Psoas muscle (tissue), 8 donors: ENCODE data around the gene FBXO45. TPM values are rescaled to one million over a fixed set of nuclear protein-coding genes. Genes with fewer than 3 reads are reported as not detected.

Experiments
- ATAC-seq, 4 donors: fragments of 200-7000 bp; cut with Tn5 transposase; one replicate each; pipeline ENCODE4 v1.9.1; 2020; ENCODE audit warnings: moderate library complexity in 3 of 4, mild to moderate bottlenecking in 2 of 4
- DNase-seq, 2 donors: peaks; one replicate each; pipeline ENCODE4 v3.0.0-alpha.2; 2020
- H3K27ac ChIP-seq: fragments of 200-600 bp; one replicate; pipeline ENCODE4 v1.8.0; 2022
- H3K27me3 ChIP-seq, 3 donors: fragments of 200-600 bp in 1 of 3; one replicate each; pipeline versions ENCODE4 v1.6.1 to v1.8.0; 2013 to 2022; ENCODE audit warnings: low read length in 2 of 3, mild to moderate bottlenecking in 2 of 3, moderate library complexity in 1 of 3; ENCODE audit not compliant: insufficient read depth in 3 of 3
- H3K36me3 ChIP-seq, 2 donors: fragments of 200-600 bp in 1 of 2; one replicate each; pipeline versions ENCODE4 v1.6.1 to v1.8.0; 2013 to 2022; ENCODE audit warnings: low read depth in 1 of 2, mild to moderate bottlenecking in 1 of 2, moderate library complexity in 1 of 2; ENCODE audit not compliant: insufficient read depth in 1 of 2
- H3K4me1 ChIP-seq: fragments of 200-600 bp; one replicate; pipeline ENCODE4 v1.8.0; 2022
- H3K4me3 ChIP-seq: fragments of 200-600 bp; one replicate; pipeline ENCODE4 v1.8.0; 2022; ENCODE audit warnings: mild to moderate bottlenecking
- H3K9me3 ChIP-seq: fragments of 200-600 bp; one replicate; pipeline ENCODE4 v1.8.0; 2022
- CTCF ChIP-seq: fragments of 200-600 bp; IDR thresholded peaks from one replicate; pipeline ENCODE4 v1.8.0; 2022; ENCODE audit warnings: antibody characterized with exemption
- WGBS, 3 donors: extraction: QIAGEN DNeasy Blood & Tissue Kit; methylation state at CpG; one replicate each; pipeline versions ENCODE4 v1.1.6 to v1.1.7; 2013; 5-methylcytosine and 5-hydroxymethylcytosine counted together
- intact Hi-C, 2 donors: fragments of 100-400 bp; cut with DNase I; formaldehyde crosslinking; loops; one replicate each; pipeline versions ENCODE4 v1.11.0 to v1.14.2; 2022
- polyA plus RNA-seq, 3 donors: library from polyadenylated mRNA; stranded (reverse); fragments of 200-250 nt; gene quantifications; one replicate each; pipeline ENCODE4 v1.2.3, GENCODE V29; 2013
- total RNA-seq, 4 donors: library from RNA; stranded (reverse); fragmentation: NEBNext Ultra II Directional in 2 of 4; extraction: Animal tissue kit (Norgen Biotek cat#: 25700) in 2 of 4; gene quantifications; one replicate each; pipeline versions ENCODE4 v1.2.1 to v1.2.4, GENCODE V29; 2021 to 2023
- donor health status: healthy with polysubstance abuse.
- donor health status: DM: no; HTN: no; CAD: no; lungs with moderate emphysema.
- donor health status: Bipolar disorder and iron deficiency.
- donor health status: healthy.
- donor health status: DM: yes; HTN: yes; CAD: no.
- donor health status: DM: no; HTN: no; CAD: no.
- donor health status: DM: no; HTN: no; CAD: no.
- donor health status: DM: yes; HTN: yes; CAD: no.

Gene FBXO45
- total and polyA plus RNA-seq, 7 donors: 9.2 to 37.0 (median 15.3) TPM

- Histone ChIP-seq H3K27ac (peak overlapping the region; percentile 62), H3K36me3 (peaks cover 2 to 24% of the 10 kb centered on the region in 2 donors), H3K27me3 (no peaks in the 10 kb centered on the region), H3K9me3 (no peaks in the 10 kb centered on the region), H3K4me3 (no peak overlapping the region), H3K4me1 (peaks cover 10% of the 10 kb centered on the region)
- ATAC-seq: no peak
- intact Hi-C loops: no loop called here
- WGBS, 3 donors: 69 to 74% (median 72%) methylated on average over 3 of the region's 3 CpGs
- TF ChIP-seq CTCF: no peak
- no peak for DNase-seq
Observed at GRCh38 chr3:196554205-196554604, 14.3 kb upstream of the FBXO45 start.

GRCh38 chr3:196555295-196555694, 13.2 kb upstream of the FBXO45 start:
- intact Hi-C loops: no loop called here
- no peak overlapping the region for H3K4me3 ChIP-seq
- H3K9me3 ChIP-seq: no peaks in the 10 kb centered on the region
- H3K4me1 ChIP-seq: peaks cover 10% of the 10 kb centered on the region
- no peak overlapping the region for H3K27ac ChIP-seq
- 70 to 82% (median 77%) methylated on average over 3 of the region's 3 CpGs for WGBS, 3 donors
- ATAC-seq (no peak), DNase-seq (no peak)
- peaks cover 3 to 34% of the 10 kb centered on the region in 2 donors for H3K36me3 ChIP-seq
- no peak for TF ChIP-seq CTCF
- H3K27me3 ChIP-seq: no peaks in the 10 kb centered on the region

DNA sequence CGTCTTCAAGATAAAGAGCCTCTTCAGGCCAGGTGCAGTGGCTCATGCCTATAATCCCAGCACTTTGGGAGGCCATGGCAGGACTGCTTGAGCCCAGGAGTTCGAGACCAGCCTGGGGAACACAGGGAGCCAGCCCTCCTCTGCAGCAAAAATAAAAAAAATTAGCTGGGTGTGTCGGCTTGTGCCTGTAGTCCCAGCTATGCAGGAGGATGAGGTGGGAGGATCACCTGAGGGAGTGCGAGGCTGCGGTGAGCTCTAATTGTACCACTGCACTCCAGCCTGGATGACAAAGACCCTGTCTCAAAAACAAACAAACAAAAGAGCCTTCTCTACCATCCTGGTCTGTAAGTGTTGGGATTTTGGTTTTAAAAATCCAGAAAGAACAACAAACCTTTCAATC, 11.2 kb upstream of the FBXO45 start:
- WGBS, 3 donors: 87 to 92% (median 90%) methylated on average over 5 of the region's 5 CpGs
- intact Hi-C loops: no loop called here

GRCh38 chr3:196558476-196558875, 10.0 kb upstream of the FBXO45 start:
- H3K4me1 ChIP-seq: peaks cover 7% of the 10 kb centered on the region
- H3K27me3 ChIP-seq: no peaks in the 10 kb centered on the region
- ATAC-seq (no peak), DNase-seq (no peak)
- peaks cover 3 to 55% of the 10 kb centered on the region in 2 donors for H3K36me3 ChIP-seq
- TF ChIP-seq CTCF: no peak
- H3K27ac ChIP-seq: no peak overlapping the region
- H3K4me3 ChIP-seq: no peak overlapping the region
- intact Hi-C loops: no loop called here
- H3K9me3 ChIP-seq: no peaks in the 10 kb centered on the region

More for the DNA sequence above, 11.2 kb upstream of the FBXO45 start:
- Histone ChIP-seq H3K27ac (no peak overlapping the region), H3K27me3 (no peaks in the 10 kb centered on the region), H3K9me3 (no peaks in the 10 kb centered on the region), H3K4me1 (peaks cover 10% of the 10 kb centered on the region), H3K36me3 (peaks cover 3 to 52% of the 10 kb centered on the region in 2 donors), H3K4me3 (no peak overlapping the region)
- ATAC-seq (no peak), DNase-seq (no peak)
- no peak for TF ChIP-seq CTCF

GRCh38 chr3:196559826-196560225, 8.6 kb upstream of the FBXO45 start:
- H3K4me3 ChIP-seq: no peak overlapping the region
- H3K36me3 ChIP-seq: peaks cover 3 to 50% of the 10 kb centered on the region in 2 donors
- no peak for TF ChIP-seq CTCF
- intact Hi-C loops: no loop called here
- no peaks in the 10 kb centered on the region for H3K4me1 ChIP-seq
- no peaks in the 10 kb centered on the region for H3K9me3 ChIP-seq
- H3K27me3 ChIP-seq: no peaks in the 10 kb centered on the region
- ATAC-seq (no peak), DNase-seq (no peak)
- WGBS, 3 donors: 47 to 68% (median 51%) methylated on average over 3 of the region's 3 CpGs
- no peak overlapping the region for H3K27ac ChIP-seq
